SK-N-SH treated with all-trans-retinoic acid at 6 μM for 48 hours (cell line): Measurements from ENCODE around the gene LAMA5.

Experiments
- ATAC-seq: fragments of 200-7000 bp; cut with Tn5 transposase; 3 replicates; pipeline ENCODE4 v1.9.1; 2020; ENCODE audit warnings: mild to moderate bottlenecking, moderate library complexity
- ARNTL ChIP-seq: fragments of 450-650 bp; formaldehyde crosslinking; IDR thresholded peaks from 2 replicates; pipeline ENCODE4 v1.5.0; 2020; ENCODE audit warnings: low read depth, mild to moderate bottlenecking, moderate library complexity, borderline replicate concordance
- BACH2 ChIP-seq: fragments of 250-450 bp; sonication (Bioruptor Pico); IDR thresholded peaks from 2 replicates; pipeline ENCODE4 v1.9.0; 2021; ENCODE audit warnings: mild to moderate bottlenecking, borderline replicate concordance
- CREB5 ChIP-seq: fragments of 250-450 bp; sonication (Bioruptor Pico); IDR thresholded peaks from 2 replicates; pipeline ENCODE4 v1.5.1; 2020; ENCODE audit warnings: low read depth, mild to moderate bottlenecking, moderate library complexity
- CSDC2 ChIP-seq: fragments of 250-450 bp; sonication (Bioruptor Pico); IDR thresholded peaks from 2 replicates; pipeline ENCODE4 v1.5.0; 2020; ENCODE audit warnings: mild to moderate bottlenecking, moderate library complexity
- CSRNP3 ChIP-seq: fragments of 250-450 bp; sonication (Bioruptor Pico); IDR thresholded peaks from 2 replicates; pipeline ENCODE4 v1.5.1; 2021; ENCODE audit warnings: mild to moderate bottlenecking, moderate library complexity
- ESRRG ChIP-seq: fragments of 250-450 bp; sonication (Bioruptor Pico); IDR thresholded peaks from 2 replicates; pipeline ENCODE4 v1.6.1; 2021; ENCODE audit warnings: mild to moderate bottlenecking
- GLIS3 ChIP-seq: fragments of 250-450 bp; sonication (Bioruptor Pico); IDR thresholded peaks from 2 replicates; pipeline ENCODE4 v1.5.0; 2020; ENCODE audit warnings: mild to moderate bottlenecking, moderate library complexity
- ISL1 ChIP-seq: fragments of 250-450 bp; sonication (Bioruptor Pico); IDR thresholded peaks from 2 replicates; pipeline ENCODE4 v2.1.2; 2022; ENCODE audit warnings: mild to moderate bottlenecking, moderate library complexity
- OSR1 ChIP-seq: fragments of 250-450 bp; sonication (Bioruptor Pico); IDR thresholded peaks from 2 replicates; pipeline ENCODE4 v1.8.0; 2022; ENCODE audit warnings: moderate library complexity, mild to moderate bottlenecking, inconsistent platforms
- PATZ1 ChIP-seq: fragments of 250-450 bp; sonication (Bioruptor Pico); IDR thresholded peaks from 2 replicates; pipeline ENCODE4 v1.8.0; 2020; ENCODE audit warnings: mild to moderate bottlenecking, moderate library complexity, borderline replicate concordance
- POU6F1 ChIP-seq: fragments of 250-450 bp; sonication (Bioruptor Pico); IDR thresholded peaks from 2 replicates; pipeline ENCODE4 v1.8.0; 2021; ENCODE audit warnings: low read depth, mild to moderate bottlenecking, moderate library complexity, borderline replicate concordance
- PPARA ChIP-seq: fragments of 250-450 bp; sonication (Bioruptor Pico); IDR thresholded peaks from 2 replicates; pipeline ENCODE4 v1.5.0; 2020; ENCODE audit warnings: mild to moderate bottlenecking, borderline replicate concordance
- RARB ChIP-seq: fragments of 250-450 bp; sonication (Bioruptor Pico); IDR thresholded peaks from 2 replicates; pipeline ENCODE4 v1.8.0; 2021; ENCODE audit warnings: mild to moderate bottlenecking, moderate library complexity
- SNAI2 ChIP-seq: fragments of 250-450 bp; sonication (Bioruptor Pico); IDR thresholded peaks from 2 replicates; pipeline ENCODE4 v1.5.0; 2020; ENCODE audit warnings: mild to moderate bottlenecking, moderate library complexity
- TOX ChIP-seq: fragments of 250-450 bp; sonication (Bioruptor Pico); IDR thresholded peaks from 2 replicates; pipeline ENCODE4 v1.8.0; 2021; ENCODE audit warnings: mild to moderate bottlenecking, moderate library complexity, borderline replicate concordance
- TSHZ2 ChIP-seq: fragments of 250-450 bp; sonication (Bioruptor Pico); IDR thresholded peaks from 2 replicates; pipeline ENCODE4 v1.5.0; 2020; ENCODE audit warnings: mild to moderate bottlenecking, moderate library complexity
- ZC3H10 ChIP-seq: fragments of 250-450 bp; sonication (Bioruptor Pico); IDR thresholded peaks from 2 replicates; pipeline ENCODE4 v1.5.1; 2021; ENCODE audit warnings: mild to moderate bottlenecking, moderate library complexity
- ZFP3 ChIP-seq: fragments of 250-450 bp; sonication (Bioruptor Pico); IDR thresholded peaks from 2 replicates; pipeline ENCODE4 v1.5.0; 2020; ENCODE audit warnings: mild to moderate bottlenecking, moderate library complexity
- ZFP30 ChIP-seq: fragments of 450-650 bp; formaldehyde crosslinking; IDR thresholded peaks from 2 replicates; pipeline ENCODE4 v1.5.0; 2022; ENCODE audit warnings: mild to moderate bottlenecking, moderate library complexity
- ZNF565 ChIP-seq: fragments of 450-650 bp; formaldehyde crosslinking; conservative IDR thresholded peaks from 2 replicates; pipeline ENCODE4 v1.5.0; 2020; ENCODE audit warnings: low read depth, mild to moderate bottlenecking, moderate library complexity
- ZNF8 ChIP-seq: fragments of 450-650 bp; formaldehyde crosslinking; IDR thresholded peaks from 2 replicates; pipeline ENCODE4 v1.5.0; 2020; ENCODE audit warnings: mild to moderate bottlenecking, moderate library complexity

LAMA5 gene

GRCh38 chr20:62350098-62350628, 16.9 kb downstream of the LAMA5 start:
- TF ChIP-seq ZFP3 (CRISPR knock-in tag) (no peak), SNAI2 (CRISPR knock-in tag) (no peak)
- no peak for ATAC-seq

- no peak for ATAC-seq
- TF ChIP-seq GLIS3 (no peak), PPARA (CRISPR knock-in tag) (no peak), ZNF565 (no peak), POU6F1 (CRISPR knock-in tag) (no peak), CREB5 (CRISPR knock-in tag) (no peak), ESRRG (CRISPR knock-in tag) (no peak), ISL1 (no peak), TSHZ2 (CRISPR knock-in tag) (no peak), CSRNP3 (CRISPR knock-in tag) (no peak), ZFP30 (CRISPR knock-in tag) (no peak), ARNTL (CRISPR knock-in tag) (no peak), OSR1 (CRISPR knock-in tag) (no peak), SNAI2 (CRISPR knock-in tag) (no peak), CSDC2 (CRISPR knock-in tag) (no peak), ZNF8 (CRISPR knock-in tag) (no peak), BACH2 (CRISPR knock-in tag) (no peak), ZC3H10 (no peak), PATZ1 (CRISPR knock-in tag) (no peak), RARB (CRISPR knock-in tag) (no peak)
Measured at GRCh38 chr20:62349556-62350097, 17.5 kb downstream of the LAMA5 start.

- ATAC-seq: no peak
Measured at GRCh38 chr20:62348604-62349003, 18.5 kb downstream of the LAMA5 start.

More at GRCh38 chr20:62348604-62349003, 18.5 kb downstream of the LAMA5 start:
- no peak for TF ChIP-seq TOX (CRISPR knock-in tag)
- peak; percentile 99 for TF ChIP-seq ZFP30 (CRISPR knock-in tag)
- TF ChIP-seq PATZ1 (CRISPR knock-in tag): no peak
